HG03196 (cell line): ENCODE measurements around the gene SEMA3C.

Experiments
- ATAC-seq: cut with Tn5 transposase; IDR thresholded peaks from one replicate; pipeline ENCODE4 v1.9.1; 2021; ENCODE audit not compliant: unreplicated experiment

The SEMA3C gene

GRCh38 chr7:80708123-80708522, 210.7 kb downstream of the SEMA3C start:
- no peak for ATAC-seq

GRCh38 chr7:80707318-80707717, 211.5 kb downstream of the SEMA3C start:
- no peak for ATAC-seq

GRCh38 chr7:80705130-80705781, 213.6 kb downstream of the SEMA3C start:
- no peak for ATAC-seq

GRCh38 chr7:80703272-80703671, 215.6 kb downstream of the SEMA3C start:
- ATAC-seq, result no peak

GRCh38 chr7:80699721-80700256, 219.1 kb downstream of the SEMA3C start:
- no peak for ATAC-seq

GRCh38 chr7:80699045-80699638, 219.7 kb downstream of the SEMA3C start:
- no peak for ATAC-seq
